Measurements from ENCODE around the gene ZNF335. TPM values are rescaled to one million over a fixed set of nuclear protein-coding genes. Genes with fewer than 3 reads are reported as not detected.
"Not testable (repeated sequence)": the region's sequence is repeated elsewhere in the genome, so short reads cannot be mapped to it uniquely, and the experiment has no call there.

Gene ZNF335
- total and polyA plus RNA-seq, 2 of the 8 experiments (the other 6 are each of a cell fraction or from before 2014, with no cell fraction given): 12.4 to 14.6 TPM

DNA sequence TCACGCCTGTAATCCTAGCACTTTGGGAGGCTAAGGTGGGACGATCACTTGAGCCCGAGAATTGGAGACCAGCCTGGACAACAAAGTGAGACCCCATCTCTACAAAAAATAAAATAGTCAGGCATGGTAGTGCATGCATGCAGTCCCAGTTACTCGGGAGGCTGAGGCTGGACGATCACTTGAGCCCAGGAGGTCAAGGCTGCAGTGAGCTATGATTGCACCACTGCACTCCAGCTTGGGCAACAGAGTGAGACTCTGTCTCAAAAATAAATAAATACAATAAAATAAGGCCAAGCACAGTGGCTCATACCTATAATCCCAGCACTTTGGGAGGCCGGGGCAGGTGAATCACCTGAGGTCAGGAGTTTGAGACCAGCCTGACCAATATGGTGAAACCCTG lies 70.7 kb downstream of the ZNF335 start:
- not testable (repeated sequence) for H3K56ac ChIP-seq (replicated peaks; ENCODE audit: insufficient read length, low read depth, low read length); H4K5ac ChIP-seq (ENCODE audit: insufficient read length, low read depth, low read length); H4K91ac ChIP-seq (replicated peaks; ENCODE audit: insufficient read length, low read length); H2BK5ac ChIP-seq (ENCODE audit: low read depth, low read length); H4K8ac ChIP-seq (ENCODE audit: extremely low read depth, insufficient read depth, low read length); H3K4ac ChIP-seq (replicated peaks; ENCODE audit: insufficient read length, low read depth, low read length); H2BK12ac ChIP-seq (ENCODE audit: low read depth, low read length); H3K27ac ChIP-seq (ENCODE audit: low read depth, low read length); H2AK5ac ChIP-seq (ENCODE audit: low read depth, low read length); DNase-seq (ENCODE audit: low read depth in 1 of 2, low spot score in 2 of 2); H3K27me3 ChIP-seq (replicated peaks in 1 of 4; ENCODE audit: control insufficient read depth in 3 of 4, extremely low read depth in 1 of 4, insufficient read depth in 3 of 4, low read length in 3 of 4); H3K18ac ChIP-seq (ENCODE audit: extremely low read depth, low read length); FAIRE-seq; H3K4me2 ChIP-seq (ENCODE audit: insufficient read depth in 1 of 2, low read depth in 2 of 2, low read length in 2 of 2); H3K23ac ChIP-seq (ENCODE audit: insufficient read length); H2BK20ac ChIP-seq (ENCODE audit: low read length); H3K4me3 ChIP-seq (ENCODE audit: extremely low read depth in 1 of 4, insufficient read depth in 2 of 4, low read depth in 3 of 4, low read length in 4 of 4); H3K9me3 ChIP-seq (ENCODE audit: insufficient read depth in 2 of 2, low read depth in 1 of 2, low read length in 1 of 2); H4K20me1 ChIP-seq (replicated peaks in 1 of 2; ENCODE audit: control insufficient read depth in 1 of 2, insufficient read depth in 2 of 2, low read length in 2 of 2); H3K23me2 ChIP-seq (ENCODE audit: low read depth, low read length); H2BK15ac ChIP-seq (ENCODE audit: low read length); H3K9ac ChIP-seq (replicated peaks in 1 of 4; ENCODE audit: extremely low read depth in 1 of 4, low read depth in 3 of 4, low read length in 3 of 4); H2AFZ ChIP-seq (ENCODE audit: low read length); H3K14ac ChIP-seq (ENCODE audit: insufficient read length); H3K4me1 ChIP-seq (replicated peaks in 1 of 4; ENCODE audit: control insufficient read depth in 3 of 4, insufficient read depth in 4 of 4, low read length in 3 of 4); H3K79me1 ChIP-seq (ENCODE audit: low read depth, low read length); H3K79me2 ChIP-seq (ENCODE audit: control insufficient read depth in 1 of 2, insufficient read depth in 2 of 2, low read length in 2 of 2); H2BK120ac ChIP-seq (replicated peaks; ENCODE audit: low read depth, low read length)
- POLR2A ChIA-PET (ENCODE audit: partially characterized antibody): interaction anchor here (0.8 to 5.6 kb wide), 7 partner anchors 9 to 48 kb away, joined by 3 to 49 read pairs (median 6); partner anchors contain the start of genes CTSA and NEURL2
- peaks cover 16 to 68% (median 58%) of the 10 kb centered on the region in 4 experiments for H3K36me3 ChIP-seq (ENCODE audit: control insufficient read depth in 2 of 4, insufficient read depth in 4 of 4, low read length in 3 of 4)
- CTCF ChIA-PET (ENCODE audit: partially characterized antibody): interaction anchor here (1.5 to 3.0 kb wide), 2 partner anchors 9 to 70 kb away, joined by 3 to 24 read pairs; partner anchors contain the start of genes CTSA and NEURL2
- WGBS, 2 experiments (ENCODE audit: extremely low coverage in 1 of 2, insufficient coverage in 1 of 2, insufficient read length in 1 of 2, insufficient replicate concordance in 2 of 2, low coverage in 1 of 2, low lambda C conversion rate in 2 of 2, missing lambda C conversion rate in 1 of 2): 94% methylated on average over 6 of the region's 6 CpGs; no CpG with 5 or more reads in 1 of the 2 experiments

All from H1 (cell line).